HG03039 (cell line): Measurements from ENCODE around the gene PNPLA2.

Experiments
- ATAC-seq: cut with Tn5 transposase; IDR thresholded peaks from one replicate; pipeline ENCODE4 v1.9.1; 2021; ENCODE audit warnings: mild to moderate bottlenecking, moderate library complexity; ENCODE audit not compliant: unreplicated experiment

PNPLA2 gene

DNA sequence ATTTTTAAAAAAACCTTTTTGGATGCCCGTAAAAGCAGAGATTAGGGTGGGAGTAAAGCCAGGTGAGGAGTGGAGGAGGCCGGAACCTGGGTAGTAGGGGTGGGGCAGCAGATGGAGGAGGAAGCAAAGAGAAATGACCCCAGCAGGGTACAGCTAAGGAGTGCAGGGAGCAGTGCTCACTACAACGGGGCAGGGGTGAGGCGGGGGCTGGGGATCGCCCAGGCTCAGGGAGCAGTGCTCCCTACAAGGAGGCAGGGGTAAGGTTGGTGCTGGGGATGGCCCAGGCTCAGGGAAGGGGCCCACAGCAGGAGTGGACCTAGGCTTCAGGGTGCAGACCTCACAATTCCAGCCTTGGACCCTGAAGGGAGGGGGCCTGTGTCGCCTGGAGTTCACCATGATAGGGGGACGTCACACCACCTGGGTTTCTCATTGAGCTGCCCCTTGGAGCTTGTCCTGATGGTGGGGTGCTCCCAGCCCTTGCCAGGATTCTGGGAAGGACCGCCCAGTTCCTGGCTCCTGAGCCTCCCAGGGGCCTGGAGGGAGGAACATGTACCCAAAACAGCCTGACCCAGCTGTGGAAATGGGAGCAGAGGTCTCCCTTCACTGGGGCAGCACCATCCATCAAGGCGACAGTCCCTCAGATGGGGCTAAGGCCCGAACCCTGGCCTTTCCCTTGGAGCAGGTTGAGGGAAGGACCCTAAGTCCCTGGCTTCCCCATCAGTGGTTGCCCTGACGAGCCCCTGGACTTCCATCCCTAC lies 2.9 kb upstream of the PNPLA2 start:
- no peak for ATAC-seq

- no peak for ATAC-seq
Measured at GRCh38 chr11:816433-816779, 2.3 kb upstream of the PNPLA2 start.

DNA sequence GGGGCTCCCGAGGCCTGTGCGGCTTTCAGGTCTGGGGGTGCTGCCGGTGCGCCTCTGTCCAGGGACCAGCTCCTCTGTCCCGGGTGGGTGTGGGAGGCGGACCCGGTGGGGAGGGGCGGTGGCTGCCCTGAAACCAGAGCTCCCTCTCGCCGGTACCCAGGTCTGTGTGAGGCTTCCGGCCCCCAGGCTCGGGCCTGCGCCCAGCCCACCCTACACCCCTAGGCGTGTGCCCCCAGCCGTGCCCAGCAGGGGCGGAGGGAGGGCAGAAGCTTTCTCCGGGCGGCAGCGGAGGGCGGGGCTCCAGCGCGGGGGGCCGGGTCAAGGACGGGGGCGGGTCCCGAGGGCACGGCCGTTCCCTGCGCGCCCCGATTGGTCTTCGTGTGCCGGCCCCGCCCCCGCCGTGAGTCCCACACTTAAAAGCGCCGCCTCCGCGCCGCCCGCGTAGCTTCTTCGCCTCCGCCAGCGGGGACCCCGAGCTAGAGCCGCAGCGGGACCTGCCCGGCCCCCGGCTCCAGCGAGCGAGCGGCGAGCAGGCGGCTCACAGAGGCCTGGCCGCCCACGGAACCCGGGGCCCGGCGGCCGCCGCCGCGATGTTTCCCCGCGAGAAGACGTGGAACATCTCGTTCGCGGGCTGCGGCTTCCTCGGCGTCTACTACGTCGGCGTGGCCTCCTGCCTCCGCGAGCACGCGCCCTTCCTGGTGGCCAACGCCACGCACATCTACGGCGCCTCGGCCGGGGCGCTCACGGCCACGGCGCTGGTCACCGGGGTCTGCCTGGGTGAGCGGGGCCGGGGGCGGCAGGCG lies 616 bp downstream of the PNPLA2 start:
- ATAC-seq: peak; percentile 57

- ATAC-seq: peak; percentile 49
Measured at GRCh38 chr11:819943-820649, 1.4 kb downstream of the PNPLA2 start.

DNA sequence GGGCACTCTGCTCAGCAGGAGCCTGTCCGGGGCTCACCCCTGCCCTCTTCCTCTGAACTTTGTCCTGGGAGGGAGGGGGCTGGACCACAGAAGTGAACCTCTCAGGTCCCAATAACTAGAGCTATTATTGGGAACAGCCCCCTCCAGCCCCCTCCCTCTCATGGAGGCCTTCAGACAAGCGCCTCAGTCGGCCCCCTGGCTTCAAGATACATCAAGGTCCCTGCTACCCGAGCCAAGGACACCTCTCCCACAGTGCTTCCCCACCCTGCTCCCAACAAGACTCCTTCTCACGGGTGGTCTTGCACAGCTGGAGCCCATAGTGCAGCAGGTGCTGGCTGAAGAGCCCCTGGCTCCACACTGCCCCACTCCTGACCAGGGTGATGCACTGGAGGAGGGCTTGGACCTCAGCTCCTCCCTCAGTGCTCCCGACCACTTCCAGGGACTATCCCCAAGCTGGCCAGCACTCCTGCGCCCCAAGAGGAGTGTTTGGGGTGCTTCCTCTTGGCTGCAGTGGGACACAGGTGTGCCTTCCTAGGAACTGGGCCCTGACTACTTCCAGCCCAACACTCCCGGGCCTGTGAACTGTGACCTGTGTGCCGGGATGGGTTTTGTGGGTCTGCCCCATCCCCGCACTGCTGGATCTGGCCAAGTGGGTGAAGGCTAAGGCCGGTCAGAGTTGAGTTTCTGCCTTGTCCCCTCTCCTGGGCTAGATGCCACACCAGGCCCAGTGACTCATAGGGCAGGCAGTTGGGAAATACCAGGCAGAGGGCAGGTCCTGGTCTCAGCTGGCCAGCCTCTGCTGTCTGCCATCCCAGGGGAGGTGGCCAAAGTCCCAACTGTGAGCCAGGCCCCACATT lies 2.2 kb downstream of the PNPLA2 start:
- no peak for ATAC-seq

GRCh38 chr11:821512-822371 lies 3.0 kb downstream of the PNPLA2 start:
- no peak for ATAC-seq

- ATAC-seq: no peak
Measured at GRCh38 chr11:823441-824291, 5.0 kb downstream of the PNPLA2 start.

GRCh38 chr11:824292-824880 lies 5.7 kb downstream of the PNPLA2 start:
- no peak for ATAC-seq

DNA sequence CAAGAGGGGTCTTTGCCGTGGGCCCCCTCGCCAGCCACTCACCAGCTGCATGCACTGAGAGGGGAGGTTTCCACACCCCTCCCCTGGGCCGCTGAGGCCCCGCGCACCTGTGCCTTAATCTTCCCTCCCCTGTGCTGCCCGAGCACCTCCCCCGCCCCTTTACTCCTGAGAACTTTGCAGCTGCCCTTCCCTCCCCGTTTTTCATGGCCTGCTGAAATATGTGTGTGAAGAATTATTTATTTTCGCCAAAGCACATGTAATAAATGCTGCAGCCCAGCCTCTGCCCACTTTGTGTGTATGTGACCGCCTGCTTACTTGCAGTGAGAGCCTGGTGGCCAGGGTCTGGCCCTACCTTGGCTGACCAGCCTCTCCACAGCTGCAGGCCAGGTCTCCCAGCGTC lies 6.2 kb downstream of the PNPLA2 start:
- ATAC-seq: no peak

- no peak for ATAC-seq
Measured at GRCh38 chr11:825366-826226, 6.9 kb downstream of the PNPLA2 start.

DNA sequence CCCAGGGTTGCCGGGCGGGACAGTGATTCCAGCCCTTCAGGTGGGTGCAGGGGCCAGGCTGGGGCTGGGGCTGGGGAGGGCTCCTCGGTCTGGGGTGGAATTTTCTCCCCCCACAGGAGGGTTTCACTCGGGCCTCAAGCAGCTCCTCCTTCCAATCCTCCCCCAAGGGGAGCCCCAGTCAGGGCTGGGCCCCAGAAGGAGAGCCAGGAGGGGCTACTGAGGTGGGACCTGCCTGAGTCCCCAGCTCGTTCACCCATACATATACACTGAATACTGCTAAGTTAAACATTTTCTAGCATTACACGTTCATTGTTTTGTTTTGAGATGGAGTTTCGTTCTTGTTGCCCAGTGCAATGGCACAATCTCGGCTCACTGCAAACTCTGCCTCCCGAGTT lies 7.5 kb downstream of the PNPLA2 start:
- no peak for ATAC-seq

- no peak for ATAC-seq
Measured at GRCh38 chr11:826836-827145, 8.1 kb downstream of the PNPLA2 start.

- ATAC-seq: no peak
Measured at GRCh38 chr11:827146-827896, 8.6 kb downstream of the PNPLA2 start.

DNA sequence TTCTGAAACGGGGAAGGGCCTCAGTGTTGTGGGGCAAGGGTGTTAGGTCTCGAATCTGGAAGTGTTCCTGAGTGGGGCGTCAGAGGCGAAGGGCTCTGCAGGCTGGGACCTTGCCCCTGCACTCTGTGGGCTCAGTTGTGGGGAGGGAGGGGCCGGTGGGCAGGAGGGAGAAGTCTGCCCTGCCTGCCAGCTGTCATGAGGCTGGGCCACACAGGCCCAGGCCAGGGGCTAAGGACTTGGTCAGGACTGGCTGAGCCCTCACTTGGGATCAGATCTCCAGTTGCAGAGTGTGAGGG lies 9.1 kb downstream of the PNPLA2 start, which contains the start of gene CRACR2B:
TSS of gene CRACR2B (plus strand) at position 23 of the 296 bp plus-strand sequence. CDS start 689 bp downstream, outside the sequence.
- ATAC-seq: no peak

DNA sequence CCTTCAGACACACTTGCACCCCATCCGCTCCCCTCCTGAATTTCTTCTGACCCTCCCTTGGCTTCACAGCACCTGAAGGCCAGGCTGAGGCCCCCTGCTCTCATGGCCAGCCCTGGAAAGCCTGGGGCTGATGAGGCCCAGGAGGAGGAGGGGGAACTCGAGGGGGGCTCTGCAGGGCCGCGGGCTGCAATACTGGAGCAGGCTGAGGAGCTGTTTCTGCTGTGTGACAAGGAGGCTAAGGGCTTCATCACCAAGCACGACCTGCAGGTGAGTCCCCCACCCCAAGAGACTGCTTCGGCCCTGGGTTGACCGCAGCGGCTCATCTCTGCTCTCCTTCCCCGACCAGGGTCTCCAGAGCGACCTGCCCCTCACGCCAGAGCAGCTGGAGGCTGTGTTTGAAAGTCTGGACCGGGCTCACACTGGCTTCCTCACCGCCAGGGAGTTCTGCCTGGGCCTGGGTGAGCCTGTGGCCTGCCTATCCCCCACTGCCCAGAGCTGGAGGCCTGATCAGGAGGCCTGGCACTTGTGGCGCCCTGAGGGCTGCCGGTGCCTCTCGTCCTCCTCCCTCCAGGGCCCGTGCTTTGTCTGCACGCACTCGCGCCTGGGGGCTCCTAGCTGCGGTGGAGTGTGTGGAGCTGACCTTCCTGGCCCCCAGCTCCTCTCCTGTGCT lies 9.9 kb downstream of the PNPLA2 start:
- ATAC-seq: no peak

DNA sequence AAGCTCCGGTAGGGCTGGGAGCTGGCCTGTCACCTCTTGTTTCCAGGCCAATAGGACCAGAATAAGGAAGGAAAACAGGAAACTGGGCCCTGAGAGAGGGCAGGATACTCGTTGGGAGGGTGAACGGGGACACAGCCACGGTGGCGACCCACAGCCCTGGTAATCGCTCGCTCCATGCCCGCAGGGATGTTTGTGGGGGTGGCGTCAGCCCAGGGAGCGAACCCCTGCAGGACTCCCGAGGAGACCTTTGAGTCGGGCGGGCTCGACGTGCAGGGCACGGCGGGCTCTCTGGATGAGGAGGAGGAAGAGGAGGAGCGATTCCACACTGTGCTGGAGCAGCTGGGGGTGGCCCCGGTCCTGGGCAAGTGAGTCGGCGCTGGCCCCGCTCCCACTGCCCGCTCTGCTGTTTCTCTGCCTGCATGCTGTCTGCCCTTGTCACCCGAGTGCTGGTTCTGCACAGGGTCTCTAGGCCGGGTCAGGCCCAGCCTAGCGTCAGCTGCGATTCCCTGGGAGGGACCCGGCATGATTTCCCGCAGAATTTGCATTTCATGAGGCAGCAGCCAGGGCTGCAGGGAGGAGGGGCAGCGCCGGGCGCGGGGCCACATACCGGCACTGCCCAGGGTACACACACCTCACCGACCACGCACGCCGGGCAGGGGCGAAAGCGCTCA lies 10.6 kb downstream of the PNPLA2 start:
- ATAC-seq: no peak
